Measurements from ENCODE around the gene UVRAG. TPM values are rescaled to one million over a fixed set of nuclear protein-coding genes. Genes with fewer than 3 reads are reported as not detected.

The UVRAG gene
- total RNA-seq, 2 experiments from 2014 or later: 16.5 to 19.5 TPM

- Mint-ChIP-seq H3K27ac (no peak overlapping the region), H3K4me1 (ENCODE audit: low read depth) (no peaks in the 10 kb centered on the region), H3K27me3 (no peaks in the 10 kb centered on the region), H3K36me3 (ENCODE audit: low read depth) (peaks cover 96% of the 10 kb centered on the region), H3K9me3 (peaks cover 4% of the 10 kb centered on the region), H3K4me3 (no peak overlapping the region)
- intact Hi-C loops (cut with DNase I, micrococcal nuclease): no loop called here
- ATAC-seq (ENCODE audit: poor library complexity) (no peak), DNase-seq (no peak)
- peaks cover 33% of the 10 kb centered on the region for H3K36me3 ChIP-seq (ENCODE audit: insufficient read depth, low read length)
- no peak overlapping the region for H3K27ac ChIP-seq (ENCODE audit: low read depth in 1 of 2, low read length in 2 of 2)
- H3K27me3 ChIP-seq (ENCODE audit: control insufficient read depth in 1 of 2, insufficient read depth in 2 of 2, low read length in 2 of 2): no peaks in the 10 kb centered on the region
- no peak overlapping the region for H3K4me3 ChIP-seq (ENCODE audit: low read length)
- no peak for TF ChIP-seq CTCF (IDR thresholded peaks at IDR 0.05)
- peaks cover 0 to 3% of the 10 kb centered on the region in 2 experiments for H3K9me3 ChIP-seq (ENCODE audit: control insufficient read depth in 1 of 2, insufficient read depth in 1 of 2, low read length in 2 of 2)
- CTCF ChIA-PET: interaction anchor here (1.2 kb wide), 1 partner anchor 15 kb away, joined by 3 read pairs; no protein-coding TSS in a partner anchor
- no peaks in the 10 kb centered on the region for H3K4me1 ChIP-seq (ENCODE audit: insufficient read depth, low read length)
- POLR2A ChIA-PET: no interaction called here
These were observed 198.5 kb downstream of the UVRAG start for GRCh38 chr11:76013526-76013925.

GRCh38 chr11:76023236-76024068, 208.4 kb downstream of the UVRAG start:
- POLR2A ChIA-PET: no interaction called here
- H3K27me3 Mint-ChIP-seq: no peaks in the 10 kb centered on the region
- CTCF ChIA-PET: no interaction called here
- ATAC-seq (ENCODE audit: poor library complexity) (no peak), DNase-seq (no peak)
- intact Hi-C loops (cut with DNase I, micrococcal nuclease): no loop called here
- Histone ChIP-seq H3K36me3 (ENCODE audit: insufficient read depth, low read length) (peaks cover 15% of the 10 kb centered on the region), H3K4me1 (ENCODE audit: insufficient read depth, low read length) (no peaks in the 10 kb centered on the region), H3K27me3 (ENCODE audit: control insufficient read depth in 1 of 2, insufficient read depth in 2 of 2, low read length in 2 of 2) (no peaks in the 10 kb centered on the region), H3K9me3 (ENCODE audit: control insufficient read depth in 1 of 2, insufficient read depth in 1 of 2, low read length in 2 of 2) (no peaks in the 10 kb centered on the region), H3K27ac (ENCODE audit: low read depth in 1 of 2, low read length in 2 of 2) (no peak overlapping the region), H3K4me3 (ENCODE audit: low read length) (no peak overlapping the region)
- peaks cover 38% of the 10 kb centered on the region for H3K36me3 Mint-ChIP-seq (ENCODE audit: low read depth)
- no peak for TF ChIP-seq CTCF (IDR thresholded peaks at IDR 0.05)
- no peak overlapping the region for H3K27ac Mint-ChIP-seq
- no peak overlapping the region for H3K4me3 Mint-ChIP-seq
- H3K4me1 Mint-ChIP-seq (ENCODE audit: low read depth): no peaks in the 10 kb centered on the region
- no peaks in the 10 kb centered on the region for H3K9me3 Mint-ChIP-seq

GRCh38 chr11:76025068-76025467, 210.1 kb downstream of the UVRAG start:
- Mint-ChIP-seq H3K9me3 (no peaks in the 10 kb centered on the region), H3K27ac (no peak overlapping the region), H3K36me3 (ENCODE audit: low read depth) (peaks cover 35% of the 10 kb centered on the region), H3K4me1 (ENCODE audit: low read depth) (no peaks in the 10 kb centered on the region), H3K27me3 (no peaks in the 10 kb centered on the region), H3K4me3 (no peak overlapping the region)
- TF ChIP-seq CTCF (IDR thresholded peaks at IDR 0.05): no peak
- DNase-seq: no peak
- no peak for ATAC-seq (ENCODE audit: poor library complexity)
- ChIA-PET POLR2A (no interaction called here), CTCF (no interaction called here)
- Histone ChIP-seq H3K4me1 (ENCODE audit: insufficient read depth, low read length) (no peaks in the 10 kb centered on the region), H3K36me3 (ENCODE audit: insufficient read depth, low read length) (peaks cover 1% of the 10 kb centered on the region), H3K27me3 (ENCODE audit: control insufficient read depth in 1 of 2, insufficient read depth in 2 of 2, low read length in 2 of 2) (no peaks in the 10 kb centered on the region), H3K4me3 (ENCODE audit: low read length) (no peak overlapping the region), H3K9me3 (ENCODE audit: control insufficient read depth in 1 of 2, insufficient read depth in 1 of 2, low read length in 2 of 2) (no peaks in the 10 kb centered on the region), H3K27ac (ENCODE audit: low read depth in 1 of 2, low read length in 2 of 2) (no peak overlapping the region)
- intact Hi-C loops (cut with DNase I, micrococcal nuclease): no loop called here

All from CD4-positive, alpha-beta T cell (primary cell).